ENCODE measurements around the gene UQCRC1.

UQCRC1 gene

DNA sequence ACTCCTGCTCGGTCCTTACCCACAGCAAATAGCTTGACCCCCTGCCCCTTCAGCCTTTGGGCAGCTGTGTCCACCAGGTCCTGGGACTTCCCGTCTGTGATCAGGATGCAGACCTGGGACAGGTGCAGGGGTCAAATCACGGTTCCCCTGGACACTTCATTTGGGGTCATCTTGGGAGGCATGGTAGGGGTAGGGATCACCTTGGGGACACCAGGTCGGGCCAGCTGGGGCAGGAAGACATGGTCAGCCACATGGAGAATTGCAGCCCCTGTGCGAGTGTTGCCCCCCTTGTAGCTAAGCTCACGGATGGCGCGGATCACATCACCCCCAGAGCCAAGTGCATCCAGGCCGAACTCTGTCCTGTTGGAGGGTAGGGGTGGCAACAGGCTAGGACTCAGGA lies 16.1 kb downstream of the UQCRC1 start:
- TF ChIP-seq, protein P1, sequence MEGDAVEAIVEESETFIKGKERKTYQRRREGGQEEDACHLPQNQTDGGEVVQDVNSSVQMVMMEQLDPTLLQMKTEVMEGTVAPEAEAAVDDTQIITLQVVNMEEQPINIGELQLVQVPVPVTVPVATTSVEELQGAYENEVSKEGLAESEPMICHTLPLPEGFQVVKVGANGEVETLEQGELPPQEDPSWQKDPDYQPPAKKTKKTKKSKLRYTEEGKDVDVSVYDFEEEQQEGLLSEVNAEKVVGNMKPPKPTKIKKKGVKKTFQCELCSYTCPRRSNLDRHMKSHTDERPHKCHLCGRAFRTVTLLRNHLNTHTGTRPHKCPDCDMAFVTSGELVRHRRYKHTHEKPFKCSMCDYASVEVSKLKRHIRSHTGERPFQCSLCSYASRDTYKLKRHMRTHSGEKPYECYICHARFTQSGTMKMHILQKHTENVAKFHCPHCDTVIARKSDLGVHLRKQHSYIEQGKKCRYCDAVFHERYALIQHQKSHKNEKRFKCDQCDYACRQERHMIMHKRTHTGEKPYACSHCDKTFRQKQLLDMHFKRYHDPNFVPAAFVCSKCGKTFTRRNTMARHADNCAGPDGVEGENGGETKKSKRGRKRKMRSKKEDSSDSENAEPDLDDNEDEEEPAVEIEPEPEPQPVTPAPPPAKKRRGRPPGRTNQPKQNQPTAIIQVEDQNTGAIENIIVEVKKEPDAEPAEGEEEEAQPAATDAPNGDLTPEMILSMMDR (IDR thresholded peaks at IDR 0.05), result no peak
- DNase-seq, result no peak
- intact Hi-C loops (cut with DNase I; ENCODE audit: low total_unique reads), result loop anchor here (5.0 kb wide), 1 partner anchor 36 kb away; the partner anchor contains the start of gene PFKFB4
- peaks cover 0 to 43% (median 37%) of the 10 kb centered on the region in 4 donors for H3K4me1 ChIP-seq
- H3K36me3 ChIP-seq, result peaks cover 0 to 22% (median 0%) of the 10 kb centered on the region in 3 donors
- H3K27me3 ChIP-seq, result peaks cover 0 to 6% of the 10 kb centered on the region in 2 donors
- no peaks in the 10 kb centered on the region for H3K9me3 ChIP-seq
- H3K27ac ChIP-seq, result no peak overlapping the region
- no peak overlapping the region for H3K4me3 ChIP-seq

DNA sequence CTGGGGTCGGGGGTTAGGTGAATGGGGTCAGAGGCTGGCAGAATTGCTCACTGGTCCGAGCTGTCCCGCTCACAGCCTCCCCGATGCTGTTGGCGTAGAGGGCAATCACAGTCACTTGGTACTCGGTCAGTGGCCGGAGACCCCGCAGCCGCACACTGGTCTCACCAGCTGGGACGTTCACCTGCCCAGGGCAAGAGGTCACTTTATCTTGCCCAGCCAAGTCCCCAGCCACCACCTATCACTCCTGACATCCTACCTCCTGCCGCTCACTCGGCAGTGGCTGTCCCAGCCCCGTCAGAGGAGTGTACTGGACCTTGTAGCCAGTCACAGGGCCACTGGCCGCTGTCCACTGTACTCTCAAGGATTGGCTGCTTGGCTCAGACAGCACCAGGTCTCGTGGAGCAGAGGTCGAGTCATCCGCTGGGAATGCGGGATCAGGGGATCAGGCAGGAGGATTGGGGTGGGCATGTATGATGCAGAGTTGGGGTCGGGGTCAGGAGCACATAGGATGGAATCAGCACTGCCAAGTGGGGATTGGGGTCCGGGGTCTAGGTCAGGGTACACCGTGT lies 16.8 kb downstream of the UQCRC1 start:
- H3K27me3 ChIP-seq, result peaks cover 0 to 6% of the 10 kb centered on the region in 2 donors
- no peak overlapping the region for H3K4me3 ChIP-seq
- H3K4me1 ChIP-seq, result peaks cover 0 to 35% (median 30%) of the 10 kb centered on the region in 4 donors
- no peak for DNase-seq
- H3K27ac ChIP-seq, result no peak overlapping the region
- TF ChIP-seq, protein P1 (IDR thresholded peaks at IDR 0.05), result no peak
- H3K36me3 ChIP-seq, result peaks cover 0 to 22% (median 0%) of the 10 kb centered on the region in 3 donors
- intact Hi-C loops (cut with DNase I; ENCODE audit: low total_unique reads), result loop anchor here (5.0 kb wide), 1 partner anchor 35 kb away; the partner anchor contains the start of gene PFKFB4
- H3K9me3 ChIP-seq, result no peaks in the 10 kb centered on the region

DNA sequence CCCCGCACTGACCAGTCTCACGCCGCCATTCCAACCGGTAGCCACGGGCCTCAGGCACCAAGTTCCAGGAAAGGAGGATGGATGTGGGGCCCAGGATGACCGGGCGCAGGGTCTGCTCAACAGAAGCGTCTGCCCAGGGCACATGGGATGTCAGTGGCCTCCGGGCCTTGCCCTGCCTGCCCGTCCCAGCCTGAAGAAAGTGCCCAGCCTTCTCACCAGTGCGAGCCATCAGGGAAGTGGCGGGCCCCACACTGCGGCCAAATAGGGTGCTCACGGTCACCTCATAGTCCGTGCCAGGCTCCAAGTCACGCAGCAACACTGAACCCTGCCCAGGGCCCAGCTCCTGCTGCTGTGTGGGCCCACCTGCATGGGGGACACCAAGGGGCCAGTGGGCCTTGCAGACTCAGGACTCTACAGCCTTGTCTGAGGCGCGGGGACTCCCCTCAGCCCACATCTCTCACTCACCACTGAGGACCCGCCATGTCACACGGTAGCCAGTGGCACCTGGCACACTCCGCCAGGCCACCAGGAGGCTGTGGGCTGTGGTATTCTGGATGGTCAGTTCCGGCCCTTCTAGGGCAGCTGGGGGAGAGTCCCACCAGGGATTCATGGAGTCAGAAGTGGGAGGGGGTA lies 17.4 kb downstream of the UQCRC1 start:
- Histone ChIP-seq H3K27ac (no peak overlapping the region), H3K4me1 (peaks cover 0 to 29% (median 25%) of the 10 kb centered on the region in 4 donors), H3K36me3 (peaks cover 0 to 24% (median 0%) of the 10 kb centered on the region in 3 donors), H3K27me3 (peaks cover 0 to 6% of the 10 kb centered on the region in 2 donors), H3K4me3 (no peak overlapping the region), H3K9me3 (no peaks in the 10 kb centered on the region)
- DNase-seq, result no peak
- intact Hi-C loops (cut with DNase I; ENCODE audit: low total_unique reads), result loop anchor here (5.0 kb wide), 1 partner anchor 35 kb away; the partner anchor contains the start of gene PFKFB4
- TF ChIP-seq, protein P1 (IDR thresholded peaks at IDR 0.05), result no peak

DNA sequence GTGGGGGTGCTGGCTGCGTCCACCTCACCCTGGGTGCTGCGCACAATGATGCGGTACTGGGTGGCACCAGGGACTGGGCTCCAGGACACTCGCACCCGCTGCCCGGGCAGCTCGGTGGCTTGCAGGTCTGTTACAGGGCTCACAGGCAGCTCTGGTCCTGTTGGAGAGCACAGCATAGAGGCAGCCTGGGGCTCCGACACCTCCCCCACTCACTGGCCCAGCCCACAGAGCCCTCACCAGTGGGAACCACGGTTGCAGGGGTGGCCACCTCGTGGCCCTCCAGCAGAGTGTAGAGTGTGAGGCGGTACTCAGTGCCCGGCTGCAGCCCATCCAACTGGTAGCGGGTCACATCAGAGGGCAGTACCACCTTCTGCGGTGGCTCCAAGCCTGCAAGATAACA lies 18.0 kb downstream of the UQCRC1 start:
- Histone ChIP-seq H3K36me3 (peaks cover 0 to 30% (median 0%) of the 10 kb centered on the region in 3 donors), H3K27me3 (peaks cover 0 to 6% of the 10 kb centered on the region in 2 donors), H3K4me3 (no peak overlapping the region), H3K9me3 (no peaks in the 10 kb centered on the region), H3K4me1 (peaks cover 0 to 24% (median 22%) of the 10 kb centered on the region in 4 donors), H3K27ac (no peak overlapping the region)
- DNase-seq, result no peak
- intact Hi-C loops (cut with DNase I; ENCODE audit: low total_unique reads), result loop anchor here (5.0 kb wide), 1 partner anchor 34 kb away; the partner anchor contains the start of gene PFKFB4
- TF ChIP-seq, protein P1 (IDR thresholded peaks at IDR 0.05), result no peak

DNA sequence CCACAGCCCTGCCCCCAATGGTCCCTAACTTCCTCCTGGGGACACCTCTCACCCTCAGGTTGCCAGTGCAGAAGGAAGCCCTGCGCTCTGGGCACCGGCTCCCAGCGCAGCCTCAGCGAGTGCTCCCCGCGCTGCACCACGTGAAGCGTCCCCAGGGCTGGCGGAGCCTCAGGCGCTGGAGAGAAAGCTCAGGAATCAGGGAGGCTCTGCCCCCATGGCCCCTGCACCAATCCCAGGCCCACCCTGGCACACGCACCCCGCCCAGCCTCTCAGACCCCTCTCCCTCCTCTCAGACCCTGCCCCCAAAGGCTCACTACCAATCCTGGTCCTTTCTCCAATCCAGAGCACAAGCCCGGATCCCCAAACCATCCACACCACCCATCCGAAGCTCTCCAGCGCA lies 21.2 kb downstream of the UQCRC1 start:
- H3K27ac ChIP-seq, result no peak overlapping the region
- H3K4me3 ChIP-seq, result no peak overlapping the region
- DNase-seq, result no peak
- H3K4me1 ChIP-seq, result no peaks in the 10 kb centered on the region
- no peaks in the 10 kb centered on the region for H3K9me3 ChIP-seq
- TF ChIP-seq, protein P1 (IDR thresholded peaks at IDR 0.05), result no peak
- peaks cover 0 to 62% (median 5%) of the 10 kb centered on the region in 3 donors for H3K36me3 ChIP-seq
- H3K27me3 ChIP-seq, result no peaks in the 10 kb centered on the region
- intact Hi-C loops (cut with DNase I; ENCODE audit: low total_unique reads), result no loop called here

Data from tibial artery (tissue), 4 donors.